NCI-H510A (cell line): Measurements from ENCODE around the gene VCX.
"Not testable (repeated sequence)": the region's sequence is repeated elsewhere in the genome, so short reads cannot be mapped to it uniquely, and the experiment has no call there.

Experiments
- DNase-seq: peaks from one replicate; lab custom pipeline; 2025; lab: John Stamatoyannopoulos, UW

Gene VCX

DNA sequence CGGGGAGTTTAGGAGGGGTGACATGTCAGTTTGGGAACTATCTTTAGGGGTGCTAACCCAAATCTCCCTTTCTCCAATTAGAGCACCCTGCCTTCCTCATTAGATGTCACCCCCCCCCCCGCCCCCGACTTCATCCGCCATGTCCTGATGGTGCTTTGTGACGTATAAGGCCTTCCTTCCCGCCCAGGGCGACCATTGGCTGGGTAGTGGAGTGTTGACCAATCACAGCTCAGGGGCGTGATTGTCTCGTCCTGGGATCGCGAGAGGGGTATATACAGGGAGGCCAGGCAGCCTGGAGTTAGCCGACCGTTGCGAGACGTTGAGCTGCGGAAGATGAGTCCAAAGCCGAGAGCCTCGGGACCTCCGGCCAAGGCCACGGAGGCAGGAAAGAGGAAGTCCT is at the start of gene VCX:
VCX (plus strand) TSS at position 301 of the 400 bp plus-strand sequence; CDS start at position 334, 33 bp downstream.
- DNase-seq: not testable (repeated sequence)

- no peak for DNase-seq
Observed at GRCh38 chrX:7798327-7798726, 44.6 kb upstream of the VCX start.

GRCh38 chrX:7801711-7802110 is 41.3 kb upstream of the VCX start:
- no peak for DNase-seq

DNA sequence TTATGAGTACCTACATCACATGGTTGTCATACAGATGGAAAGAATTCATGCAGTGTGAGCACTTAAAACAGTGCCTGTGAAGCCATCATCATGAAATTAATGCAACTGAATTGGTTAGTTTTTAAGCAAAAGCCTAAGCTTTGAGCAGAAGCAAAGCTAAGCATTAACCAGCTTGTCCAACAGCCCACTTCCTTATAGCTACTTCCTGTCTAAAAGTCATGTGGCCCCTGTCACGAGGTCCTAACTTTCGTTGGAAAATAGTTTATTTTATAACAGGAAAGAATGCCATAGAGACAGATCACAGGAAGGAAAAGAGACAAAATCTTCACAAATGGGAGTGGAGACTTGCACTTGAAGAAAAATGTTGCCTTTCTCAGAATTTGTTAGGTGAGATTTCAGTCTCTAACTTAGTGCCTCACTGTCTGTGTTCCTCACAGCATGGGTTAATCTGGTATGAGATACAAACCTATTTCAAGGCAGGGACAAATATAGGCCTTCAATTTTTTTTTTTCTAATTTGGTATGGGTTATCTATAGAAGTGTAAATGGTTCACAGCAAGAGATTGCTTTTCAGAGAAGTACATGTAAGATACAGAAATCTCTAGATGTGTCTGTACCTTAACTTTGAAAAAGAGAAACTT is 27.7 kb upstream of the VCX start:
- DNase-seq: no peak

DNA sequence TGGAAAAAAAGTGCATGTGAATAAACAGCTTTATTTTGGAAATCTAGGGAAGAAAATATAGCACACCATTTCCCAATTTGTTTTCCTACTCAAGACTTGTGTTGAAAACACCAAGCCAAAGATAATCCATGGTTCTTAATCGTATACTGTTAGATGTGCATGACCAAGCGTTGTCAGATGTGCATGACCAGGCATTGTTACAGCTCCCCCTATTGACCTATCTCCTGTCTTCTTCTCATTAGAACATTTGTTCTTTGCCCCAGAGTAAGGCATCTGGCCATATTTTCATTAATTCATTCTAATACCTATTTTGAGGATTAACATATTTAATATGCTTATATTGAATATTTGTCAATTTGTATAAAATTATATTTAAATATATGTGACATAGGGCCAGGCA is 14.4 kb upstream of the VCX start:
- DNase-seq: no peak

- DNase-seq: no peak
Observed at GRCh38 chrX:7841084-7841805, 1.7 kb upstream of the VCX start.

DNA sequence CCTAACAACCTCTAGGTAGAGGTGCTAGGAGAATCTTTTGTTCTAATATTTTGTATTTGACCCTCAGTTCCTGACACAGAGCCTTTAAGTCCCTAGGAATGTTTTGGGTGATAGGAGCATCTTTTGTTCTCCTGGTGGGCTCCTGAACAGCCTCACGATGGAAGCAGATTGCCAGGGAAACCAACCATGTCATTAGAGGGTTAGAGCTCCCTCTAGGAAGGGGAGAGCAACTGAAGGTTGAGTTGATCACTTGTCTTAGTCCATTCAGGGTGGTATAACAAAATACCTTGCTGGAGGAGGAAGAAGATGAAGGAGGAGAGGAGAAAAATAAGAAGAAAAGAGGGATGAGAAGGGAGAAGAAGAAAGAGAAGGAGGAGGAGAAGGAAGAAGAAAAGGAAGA is 9.2 kb downstream of the VCX start:
- DNase-seq: no peak

- DNase-seq: no peak
Observed at GRCh38 chrX:7872042-7872441, 29.1 kb downstream of the VCX start.

DNA sequence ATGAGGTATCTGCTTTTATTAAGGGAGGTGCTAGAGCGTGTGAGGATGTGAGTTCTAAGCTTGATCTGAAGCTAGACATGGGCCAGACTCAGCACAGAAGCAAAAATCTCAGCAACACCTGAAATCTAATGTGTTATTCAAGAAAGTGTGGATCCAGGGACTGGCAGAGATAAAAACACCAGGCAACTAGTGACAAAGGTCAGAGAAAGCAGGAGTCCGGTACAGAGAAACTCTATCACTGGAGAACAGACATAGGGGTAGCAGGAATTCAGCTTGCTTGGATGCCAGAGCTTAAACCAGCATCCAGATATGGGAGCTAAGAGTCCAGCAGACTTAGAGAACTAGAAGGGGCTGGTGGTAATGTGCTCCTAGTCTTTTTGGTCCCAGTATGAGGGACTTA is 34.0 kb downstream of the VCX start:
- no peak for DNase-seq

DNA sequence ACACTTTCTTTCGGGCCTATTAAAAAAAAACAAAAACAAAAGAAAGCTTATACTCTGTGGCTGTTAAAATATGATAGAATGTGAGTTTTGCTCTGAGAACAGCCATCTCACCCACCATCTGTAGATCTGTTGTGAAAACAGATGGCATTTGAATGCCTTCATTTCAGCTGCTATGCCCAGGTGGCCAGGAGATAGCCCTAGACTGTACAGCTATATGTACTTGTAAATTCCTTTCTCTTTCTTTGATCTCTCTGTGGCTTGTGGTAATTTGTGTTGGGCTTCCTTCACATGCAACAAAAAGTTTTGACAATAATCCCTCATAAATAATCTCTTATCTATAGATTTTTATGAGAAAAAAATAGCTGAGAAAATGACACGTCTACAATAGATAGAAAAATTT is 46.2 kb downstream of the VCX start:
- no peak for DNase-seq

DNA sequence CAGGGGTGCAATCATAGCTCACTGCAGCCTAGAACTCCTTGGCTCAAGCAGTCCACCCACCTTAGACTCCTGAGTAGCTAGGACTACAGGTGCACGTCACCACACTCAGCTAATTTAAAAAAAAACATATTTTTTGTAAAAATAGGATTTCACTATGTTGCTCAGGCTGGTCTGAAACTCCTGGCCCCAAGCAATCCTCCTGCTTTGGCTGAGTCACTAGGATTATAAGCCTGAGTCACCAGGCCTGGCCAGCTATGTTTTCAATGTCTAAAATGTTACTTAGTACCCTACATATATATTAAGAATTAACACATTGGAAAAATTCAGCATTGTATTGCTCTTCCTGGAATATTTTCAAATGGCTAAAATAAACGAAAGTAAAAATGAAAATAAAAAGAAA is 46.7 kb downstream of the VCX start:
- no peak for DNase-seq

DNA sequence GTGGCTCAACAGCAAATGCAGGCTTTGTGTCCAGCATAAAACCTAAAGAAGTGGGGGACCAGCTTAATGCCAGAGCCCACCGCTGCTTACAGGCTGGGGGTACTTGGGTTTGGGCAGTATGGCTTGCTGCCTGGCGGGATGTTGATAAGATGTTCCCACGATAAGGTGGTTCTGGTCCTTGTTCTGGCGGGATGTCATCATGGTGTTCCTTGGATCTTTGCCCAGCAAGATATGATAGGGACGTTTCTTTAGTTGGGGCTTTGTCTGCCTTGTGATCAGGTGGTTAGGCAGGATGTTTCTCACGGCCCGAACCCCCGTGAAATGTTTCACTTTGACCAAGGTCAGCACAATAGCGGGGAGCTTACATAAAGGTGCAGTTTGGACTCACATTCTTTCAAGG is 49.0 kb downstream of the VCX start:
- no peak for DNase-seq
